GM18873 (cell line): Measurements from ENCODE around the gene SBF1.

Experiments
- ATAC-seq: cut with Tn5 transposase; IDR thresholded peaks from one replicate; pipeline ENCODE4 v1.9.1; 2021; ENCODE audit warnings: mild to moderate bottlenecking, moderate library complexity, moderate number of reproducible peaks; ENCODE audit not compliant: unreplicated experiment, low FRiP score

The SBF1 gene

DNA sequence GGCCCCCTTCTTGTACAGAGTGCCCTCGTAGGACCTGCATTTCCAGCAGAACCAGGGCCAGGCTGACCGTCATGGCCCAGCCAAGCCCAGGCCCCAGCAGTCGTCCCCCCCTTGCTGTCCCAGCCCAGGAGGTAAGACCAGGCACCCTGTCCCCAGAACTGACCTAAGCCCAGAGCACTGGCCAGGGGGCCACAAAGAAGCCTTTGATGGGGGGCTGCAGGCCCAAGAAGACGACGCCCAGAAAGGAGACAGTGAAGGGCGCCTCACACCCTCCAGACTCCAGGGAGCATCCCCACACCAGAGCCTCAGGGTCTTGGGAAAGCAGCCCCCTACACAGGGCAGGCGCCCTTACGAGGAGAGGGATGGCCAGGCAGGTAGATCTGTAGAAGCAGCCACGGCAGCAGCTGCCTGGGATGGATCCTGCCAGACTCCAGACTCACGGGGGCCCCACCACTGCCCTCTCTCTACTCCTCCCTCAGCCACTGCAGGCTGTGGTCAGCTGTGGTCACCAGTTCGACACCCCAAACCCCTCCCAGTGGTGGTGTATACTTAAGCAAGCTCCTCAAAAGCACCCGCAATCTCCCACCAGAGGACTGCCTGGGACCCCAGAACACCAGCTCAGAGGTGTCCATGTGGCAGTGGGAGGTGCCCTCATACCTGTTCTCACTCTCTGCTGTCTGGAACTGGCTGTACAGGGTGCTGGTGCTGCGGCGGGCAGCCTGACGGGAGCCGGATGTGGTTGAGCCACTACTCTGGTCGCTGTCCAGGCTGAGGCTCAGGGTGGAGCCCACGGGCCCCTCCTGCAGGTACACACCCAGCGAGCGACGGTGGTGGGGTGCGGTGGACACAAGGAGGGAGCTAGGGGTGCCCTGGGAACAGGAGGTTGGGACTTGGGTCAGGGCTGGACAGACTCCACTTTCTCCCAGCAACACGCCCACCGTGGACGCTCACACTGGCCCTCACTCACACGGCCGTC is 27.0 kb downstream of the SBF1 start:
- ATAC-seq, result no peak

DNA sequence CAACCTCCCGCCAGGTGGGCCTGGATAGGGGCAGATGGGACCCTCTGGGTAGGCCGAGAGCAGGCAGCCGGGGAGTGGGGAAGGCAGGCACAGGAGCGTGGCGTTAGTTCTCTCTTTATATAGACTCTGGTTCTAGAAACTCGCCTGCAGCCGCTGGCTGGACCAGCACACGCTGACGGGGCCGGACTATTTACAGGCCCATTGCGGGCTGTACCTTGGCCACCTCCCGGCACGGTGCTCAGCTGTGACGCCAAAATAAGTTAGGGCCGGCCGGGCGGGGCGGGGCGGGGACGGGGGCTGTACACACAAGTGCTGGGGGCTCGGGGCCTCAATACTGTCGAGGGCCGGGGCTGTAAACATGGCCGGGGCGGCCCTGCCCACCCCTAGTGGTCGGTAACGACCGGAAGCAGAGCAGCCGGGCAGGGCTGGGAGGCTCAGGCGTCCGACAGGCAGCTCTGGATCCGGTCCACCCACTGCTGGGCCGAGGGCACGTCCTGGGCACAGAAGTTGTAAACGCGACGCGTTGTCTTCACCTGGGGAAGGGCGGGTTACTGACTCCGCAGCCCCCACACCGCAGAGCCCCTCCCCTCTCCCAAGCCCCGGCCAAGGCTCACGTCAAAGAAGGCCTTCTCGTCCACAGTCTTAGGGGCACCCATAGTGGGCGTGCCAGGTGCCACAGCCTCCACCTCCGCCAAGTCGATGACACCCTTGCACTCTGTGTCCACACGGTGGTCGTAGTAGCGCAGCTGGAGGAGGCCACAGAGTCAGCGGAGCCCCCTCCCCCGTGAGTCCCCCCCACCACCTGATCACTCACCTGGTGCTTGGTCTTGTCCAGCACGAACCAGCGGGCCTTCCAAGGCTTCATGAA is 27.9 kb downstream of the SBF1 start:
- ATAC-seq, result no peak

DNA sequence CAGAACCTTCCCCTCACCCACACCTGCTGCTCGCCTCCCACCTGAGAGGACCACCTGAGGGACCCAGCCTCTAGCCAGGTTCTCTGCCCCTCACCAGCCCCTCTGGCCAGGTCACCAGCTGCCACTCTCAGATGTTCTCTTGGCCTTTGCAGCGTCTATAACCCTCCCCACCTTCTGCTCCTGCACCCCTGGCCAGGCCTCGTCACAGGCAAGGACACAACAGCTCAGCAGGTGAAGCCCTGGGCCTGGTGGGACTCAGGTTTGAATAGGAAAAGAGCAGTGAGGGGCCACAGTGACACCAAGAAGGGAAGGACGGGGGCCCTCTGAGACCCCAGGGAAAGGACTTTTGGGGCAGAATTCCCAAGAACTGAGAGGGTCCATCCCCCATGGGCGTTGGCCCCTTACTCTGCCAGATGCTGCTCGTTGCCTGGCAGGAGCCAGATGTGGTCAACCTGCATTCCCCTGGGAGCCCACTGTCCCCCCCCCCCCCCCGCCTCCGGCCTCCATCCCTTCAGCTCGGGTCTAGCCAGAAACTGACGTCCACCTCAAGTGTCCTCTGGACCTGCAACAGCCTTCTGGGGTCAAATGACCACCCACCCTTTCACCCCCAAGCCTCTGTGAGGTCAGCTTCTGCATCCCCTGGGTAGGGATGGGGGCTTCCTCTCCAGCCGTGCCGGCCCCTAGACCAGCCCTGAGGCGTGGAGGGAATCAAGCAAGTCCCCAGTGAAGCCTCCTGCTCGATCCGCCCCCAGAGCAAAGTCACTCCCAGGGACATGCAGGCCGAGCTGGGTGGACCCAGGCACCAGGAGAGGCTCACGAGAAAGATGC is 28.7 kb downstream of the SBF1 start:
- no peak for ATAC-seq

DNA sequence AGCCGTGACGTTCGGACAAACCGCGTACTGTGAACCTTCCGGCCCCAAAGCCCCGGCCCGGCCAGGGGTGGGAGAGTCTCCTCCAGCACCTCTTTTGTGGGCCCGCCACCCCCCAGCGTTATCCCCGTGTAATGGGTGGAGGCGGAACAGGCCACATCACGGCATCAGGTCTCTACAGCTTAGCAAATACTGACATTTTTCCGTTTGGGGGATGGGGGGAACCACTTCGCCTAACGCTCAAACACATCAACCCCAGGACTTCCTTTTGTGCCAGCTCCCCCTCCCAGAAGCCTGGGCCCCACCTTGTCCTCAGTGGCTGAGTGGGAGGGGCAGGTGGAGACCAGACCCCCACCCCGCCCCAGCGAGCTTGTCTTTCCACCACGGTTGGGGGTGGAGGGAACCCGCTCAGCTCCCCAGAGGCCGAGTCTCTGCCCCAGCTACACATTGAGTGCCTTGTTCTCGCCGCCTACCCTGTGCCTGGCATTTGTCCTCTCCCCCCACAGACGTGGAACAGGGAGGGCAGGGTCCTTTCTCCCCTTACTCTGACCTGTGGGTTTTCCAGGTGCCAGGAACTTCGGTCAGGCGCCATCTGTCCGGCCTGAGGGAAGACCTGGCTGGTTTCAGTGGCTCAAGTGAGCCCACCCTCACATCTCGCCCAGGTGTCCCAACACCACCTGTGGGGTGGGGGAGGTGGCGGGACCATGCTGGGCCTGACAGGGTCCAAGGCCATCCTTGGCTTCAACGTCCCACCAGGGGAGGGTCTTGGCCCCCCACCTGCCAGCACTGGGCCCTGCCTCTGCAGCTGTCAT is 29.6 kb downstream of the SBF1 start:
- ATAC-seq, result no peak

DNA sequence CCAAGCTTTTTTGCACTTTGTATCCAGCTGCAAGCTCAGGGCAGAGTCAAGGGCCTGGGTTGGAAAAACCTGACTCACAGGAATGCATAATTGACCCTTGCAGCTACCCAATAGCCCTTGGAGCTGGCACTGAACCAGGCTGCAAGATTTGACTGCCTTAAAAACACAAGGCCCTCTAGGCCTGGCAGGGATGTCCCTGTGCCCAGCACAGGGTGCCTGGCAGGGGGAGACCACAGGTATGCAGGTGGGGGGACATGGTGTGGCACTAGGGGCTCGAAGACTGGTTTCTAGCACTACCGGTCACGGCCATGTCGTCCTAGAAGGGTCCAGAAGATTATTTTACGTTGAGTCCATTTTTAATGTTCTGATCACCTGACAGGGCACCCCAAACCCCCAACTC is 30.2 kb downstream of the SBF1 start:
- no peak for ATAC-seq

DNA sequence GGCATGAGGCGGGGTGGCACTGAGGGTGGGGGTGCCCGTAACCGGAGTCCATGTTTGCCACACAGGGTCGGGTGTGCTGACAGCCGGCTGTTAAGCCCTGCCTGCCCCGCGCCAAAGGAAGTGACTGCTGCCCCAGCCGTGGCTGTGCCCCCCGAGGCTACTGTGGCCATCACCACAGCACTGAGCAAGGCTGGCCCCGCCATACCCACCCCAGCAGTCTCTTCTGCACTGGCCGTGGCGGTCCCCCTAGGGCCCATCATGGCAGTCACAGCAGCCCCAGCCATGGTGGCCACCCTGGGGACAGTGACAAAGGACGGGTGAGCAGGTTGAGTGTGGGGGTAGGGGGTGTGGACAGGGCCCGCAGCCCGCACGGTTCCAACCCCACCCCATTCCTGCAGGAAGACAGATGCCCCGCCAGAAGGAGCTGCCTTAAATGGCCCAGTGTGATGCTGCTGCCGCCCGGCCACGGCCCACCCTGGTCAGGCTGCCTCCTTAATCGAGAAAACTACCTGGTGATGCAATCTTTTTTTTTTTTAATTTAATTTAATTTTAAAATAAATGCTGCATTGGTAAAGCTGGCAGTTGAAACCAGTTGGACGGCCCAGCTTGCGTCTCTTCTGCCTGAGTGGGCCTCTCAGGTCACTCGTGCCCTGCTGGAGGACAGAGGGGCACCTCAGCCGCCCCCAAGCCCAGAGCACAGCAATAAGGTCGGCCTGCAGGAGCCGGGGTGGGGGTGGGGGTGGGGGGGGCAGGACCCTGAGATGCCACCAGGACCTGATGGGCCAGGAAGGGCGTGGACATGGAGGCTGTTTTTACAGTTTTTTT is 30.8 kb downstream of the SBF1 start:
- ATAC-seq, result no peak

DNA sequence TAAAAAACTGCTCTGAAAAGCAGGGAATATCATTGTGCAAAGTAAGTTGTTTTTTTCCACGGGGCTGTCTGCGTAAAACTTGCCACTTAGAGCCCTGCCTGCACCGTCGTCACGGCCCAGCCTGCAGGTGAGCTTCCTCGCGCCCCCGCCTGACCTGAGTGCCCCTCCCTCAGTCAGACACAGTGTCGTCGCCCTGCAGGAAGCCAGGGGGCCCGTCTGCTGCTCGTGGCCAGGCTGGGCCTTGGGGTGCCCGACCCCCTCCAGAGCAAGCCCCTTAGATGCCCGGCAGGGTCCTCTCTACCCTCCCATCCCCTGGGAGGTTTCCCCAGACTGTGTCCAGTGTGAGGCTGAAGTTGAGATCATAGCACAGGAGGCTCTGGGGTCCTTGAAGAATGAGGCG is 31.6 kb downstream of the SBF1 start:
- no peak for ATAC-seq

DNA sequence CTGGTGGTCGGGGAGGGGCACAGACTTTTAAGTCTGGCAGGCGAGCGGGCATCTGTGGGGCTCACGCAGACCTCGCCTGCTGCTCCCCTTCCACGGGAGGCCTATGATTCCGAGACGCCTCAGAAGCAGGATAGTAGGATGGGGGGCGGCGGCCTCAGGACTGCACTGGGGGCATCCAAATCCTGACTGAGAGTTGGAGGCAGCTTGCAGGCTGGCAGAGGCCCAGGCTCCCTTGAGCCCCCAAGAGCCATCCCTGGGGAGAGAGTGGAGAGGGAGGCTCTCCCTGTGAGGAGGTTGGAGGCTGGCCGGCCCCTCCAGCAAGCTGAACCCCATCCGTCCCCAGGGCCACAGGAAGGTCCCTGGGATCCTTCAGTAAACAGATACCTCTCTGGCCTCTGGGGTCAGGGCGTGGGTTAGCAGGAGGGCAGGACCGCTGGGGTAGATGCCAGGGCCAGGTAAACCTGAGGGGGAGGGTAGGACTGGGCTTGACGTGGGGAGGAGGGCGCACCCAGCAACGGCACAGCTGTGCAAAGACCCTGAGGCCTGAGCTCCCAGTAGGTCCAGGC is 33.3 kb downstream of the SBF1 start:
- no peak for ATAC-seq

DNA sequence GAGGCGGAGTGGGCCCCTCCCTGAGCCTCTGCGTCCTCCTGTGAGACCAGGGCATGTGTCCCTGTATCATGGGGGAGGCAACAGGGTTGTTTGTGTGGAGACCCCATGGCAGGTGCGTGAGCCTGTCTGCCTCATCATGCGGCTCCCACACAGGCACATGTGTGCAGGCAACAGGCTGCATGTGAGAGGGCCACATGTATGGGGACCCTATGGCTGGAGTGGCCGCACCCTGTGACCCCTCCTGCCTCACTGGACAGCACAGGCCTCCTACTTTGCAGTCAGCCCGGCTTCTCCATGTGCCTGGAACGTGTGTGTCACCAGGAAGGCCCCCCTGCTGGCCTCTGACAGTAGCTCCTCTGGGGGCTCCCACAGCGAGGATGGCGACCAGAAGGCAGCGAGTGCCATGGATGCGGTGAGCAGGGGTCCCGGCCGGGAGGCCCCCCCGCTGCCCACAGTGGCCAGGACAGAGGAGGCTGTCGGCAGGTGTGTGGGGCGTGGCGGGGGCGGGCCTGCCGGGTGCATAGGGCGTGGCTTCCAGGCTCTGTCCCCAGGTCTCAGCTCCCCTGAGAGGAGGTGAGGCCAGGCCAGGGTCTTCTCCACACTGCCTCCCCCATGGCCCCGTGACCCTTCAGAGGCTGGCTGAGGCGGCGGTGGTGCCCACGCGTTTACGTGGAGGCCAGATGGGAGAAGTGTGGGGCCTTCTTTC is 34.1 kb downstream of the SBF1 start:
- ATAC-seq, result no peak

DNA sequence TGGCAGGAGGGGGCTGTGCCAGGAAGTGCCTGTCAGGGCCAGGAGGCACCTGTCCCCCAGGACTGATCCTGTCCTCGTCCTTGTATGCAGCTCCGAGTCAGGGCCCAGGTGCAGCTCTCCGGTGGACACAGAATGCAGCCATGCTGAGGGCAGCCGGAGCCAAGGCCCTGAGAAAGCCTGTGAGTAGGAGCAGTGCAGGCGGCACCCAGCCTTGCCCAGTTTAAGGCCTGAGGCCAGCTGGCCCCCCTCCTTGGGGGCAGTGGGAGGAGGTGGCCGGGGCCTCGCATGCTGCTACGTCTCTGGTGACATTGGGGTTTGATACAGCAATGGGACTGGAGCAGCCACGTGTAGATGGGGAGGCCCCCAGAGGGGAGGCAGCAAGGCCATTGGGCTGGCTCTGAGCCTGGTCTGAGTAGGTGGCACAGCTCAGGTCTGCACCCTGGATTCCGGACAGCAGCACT is 34.9 kb downstream of the SBF1 start:
- ATAC-seq, result no peak

DNA sequence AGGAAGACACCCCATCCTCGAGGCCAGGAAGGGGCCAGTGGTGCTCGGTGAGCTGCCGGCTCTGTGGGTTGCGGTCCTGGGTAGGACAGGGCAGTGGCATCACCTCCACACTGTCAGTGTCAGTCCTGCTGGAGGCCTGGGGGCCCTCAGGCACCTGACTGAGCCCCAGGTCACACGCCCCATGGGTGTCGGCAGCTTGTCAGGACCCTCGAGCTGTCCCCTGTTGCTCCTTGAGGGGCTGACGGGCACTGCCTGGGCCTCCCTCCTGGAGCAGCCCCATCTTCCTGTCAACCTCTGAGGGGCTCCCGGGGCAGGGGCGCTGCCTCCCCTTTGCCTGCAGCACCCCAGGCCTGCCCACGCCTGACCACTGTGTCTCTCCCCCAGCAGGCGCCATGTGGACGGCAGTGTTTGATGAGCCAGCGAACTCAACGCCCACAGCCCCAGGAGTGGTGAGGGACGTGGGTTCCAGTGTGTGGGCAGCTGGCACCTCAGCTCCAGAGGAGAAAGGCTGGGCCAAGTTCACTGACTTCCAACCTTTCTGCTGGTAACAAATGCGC is 35.4 kb downstream of the SBF1 start:
- ATAC-seq, result no peak

DNA sequence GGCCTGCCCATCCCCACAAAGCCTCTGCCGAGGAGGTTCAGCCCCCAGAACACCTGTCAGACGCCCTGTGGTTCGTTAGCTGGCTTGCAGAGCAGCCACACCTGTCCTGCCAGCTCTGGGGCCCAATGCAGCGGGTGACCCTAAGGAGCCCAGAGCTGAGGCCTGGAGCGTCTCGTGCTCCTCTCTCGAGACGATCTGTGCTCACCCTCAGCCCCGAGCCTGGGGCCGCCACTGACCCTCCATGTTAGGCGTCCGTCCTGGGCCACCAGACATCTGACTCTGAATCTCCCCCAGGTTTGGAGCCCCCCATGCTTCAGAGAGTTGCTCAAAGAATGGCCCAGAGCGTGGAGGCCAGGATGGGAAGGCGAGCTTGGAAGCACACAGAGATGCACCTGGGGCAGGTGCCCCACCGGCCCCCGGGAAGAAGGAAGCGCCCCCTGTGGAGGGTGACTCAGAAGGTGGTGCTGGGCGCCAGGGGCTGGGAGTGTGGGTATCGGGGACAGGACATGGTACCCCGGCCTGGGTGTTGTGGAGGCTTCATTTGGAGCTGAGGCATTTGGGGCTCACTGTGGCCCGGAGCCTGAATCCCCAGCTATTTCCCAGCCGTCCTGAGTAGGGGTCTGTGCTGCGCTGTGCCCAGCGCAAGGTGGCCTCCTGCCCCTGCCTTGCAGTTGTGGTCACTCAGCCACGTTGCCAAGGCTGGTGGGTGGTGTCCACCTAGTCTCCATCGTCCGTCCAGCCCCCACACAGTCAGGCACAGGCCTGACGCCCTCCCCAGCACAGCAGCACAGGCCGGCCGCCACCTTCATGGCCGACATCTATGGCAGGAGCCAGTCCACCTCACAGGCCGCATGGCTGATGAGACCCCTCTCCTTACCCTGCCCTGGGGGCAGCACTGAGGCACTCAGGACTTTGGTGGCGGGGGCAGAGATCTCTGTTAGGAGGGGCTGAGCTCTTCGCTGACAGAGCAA is 36.2 kb downstream of the SBF1 start:
- no peak for ATAC-seq

DNA sequence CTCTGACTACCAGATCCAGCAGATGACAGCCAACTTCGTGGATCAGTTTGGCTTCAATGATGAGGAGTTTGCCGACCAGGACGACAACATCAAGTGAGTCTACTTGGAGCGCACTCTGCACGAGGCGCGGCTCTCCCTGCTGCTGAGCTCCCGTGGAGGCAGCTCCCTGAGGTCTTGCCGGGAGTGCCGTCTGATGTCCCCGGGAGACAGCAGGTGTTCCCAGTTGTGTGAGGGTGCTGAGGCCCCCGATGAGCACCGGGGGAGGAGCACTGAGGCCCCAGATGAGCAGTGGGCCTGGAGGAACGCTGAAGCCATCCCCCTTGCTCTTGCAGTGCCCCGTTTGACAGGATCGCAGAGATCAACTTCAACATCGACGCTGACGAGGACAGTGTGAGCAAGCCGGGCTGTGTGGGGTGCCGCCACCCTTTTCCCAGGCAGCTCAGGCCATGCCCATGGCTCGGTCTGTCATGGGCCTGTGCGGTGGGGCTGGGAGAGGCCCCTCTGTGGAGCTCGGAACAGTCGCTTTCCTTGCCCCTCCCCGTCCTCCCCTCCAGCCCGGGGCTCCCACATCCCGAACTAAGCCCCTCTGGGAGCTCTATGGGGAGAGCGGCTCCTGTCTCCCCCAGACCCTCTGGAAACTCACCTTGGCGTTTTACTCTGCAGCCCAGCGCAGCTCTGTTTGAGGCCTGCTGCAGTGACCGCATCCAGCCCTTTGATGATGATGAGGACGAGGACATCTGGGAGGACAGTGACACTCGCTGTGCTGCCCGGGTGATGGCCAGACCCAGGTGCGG is 37.1 kb downstream of the SBF1 start:
- no peak for ATAC-seq

DNA sequence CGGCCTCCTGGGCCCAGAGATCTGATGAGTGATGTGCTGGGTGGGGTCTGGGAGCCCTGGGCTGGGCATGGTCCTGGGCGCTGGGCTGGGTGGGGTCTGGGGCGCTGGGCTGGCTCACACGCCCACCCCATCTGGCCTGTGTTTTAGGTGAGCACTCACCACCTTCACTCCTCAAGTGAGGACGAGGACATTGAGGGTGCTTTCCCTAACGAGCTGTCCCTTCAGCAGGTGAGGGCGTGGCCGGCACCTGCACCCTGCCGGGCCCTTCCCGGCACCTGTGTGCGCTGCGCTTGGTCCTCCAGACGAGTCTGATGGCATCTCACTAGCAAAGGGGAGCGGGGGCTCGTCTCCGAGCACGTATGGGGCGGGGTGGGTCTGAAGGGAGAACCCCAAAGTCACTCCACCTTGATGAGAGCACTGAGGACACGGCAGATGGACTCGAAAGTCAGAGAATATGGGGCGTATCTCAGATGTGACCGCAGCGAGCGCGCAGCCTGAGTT is 37.9 kb downstream of the SBF1 start:
- ATAC-seq, result no peak

DNA sequence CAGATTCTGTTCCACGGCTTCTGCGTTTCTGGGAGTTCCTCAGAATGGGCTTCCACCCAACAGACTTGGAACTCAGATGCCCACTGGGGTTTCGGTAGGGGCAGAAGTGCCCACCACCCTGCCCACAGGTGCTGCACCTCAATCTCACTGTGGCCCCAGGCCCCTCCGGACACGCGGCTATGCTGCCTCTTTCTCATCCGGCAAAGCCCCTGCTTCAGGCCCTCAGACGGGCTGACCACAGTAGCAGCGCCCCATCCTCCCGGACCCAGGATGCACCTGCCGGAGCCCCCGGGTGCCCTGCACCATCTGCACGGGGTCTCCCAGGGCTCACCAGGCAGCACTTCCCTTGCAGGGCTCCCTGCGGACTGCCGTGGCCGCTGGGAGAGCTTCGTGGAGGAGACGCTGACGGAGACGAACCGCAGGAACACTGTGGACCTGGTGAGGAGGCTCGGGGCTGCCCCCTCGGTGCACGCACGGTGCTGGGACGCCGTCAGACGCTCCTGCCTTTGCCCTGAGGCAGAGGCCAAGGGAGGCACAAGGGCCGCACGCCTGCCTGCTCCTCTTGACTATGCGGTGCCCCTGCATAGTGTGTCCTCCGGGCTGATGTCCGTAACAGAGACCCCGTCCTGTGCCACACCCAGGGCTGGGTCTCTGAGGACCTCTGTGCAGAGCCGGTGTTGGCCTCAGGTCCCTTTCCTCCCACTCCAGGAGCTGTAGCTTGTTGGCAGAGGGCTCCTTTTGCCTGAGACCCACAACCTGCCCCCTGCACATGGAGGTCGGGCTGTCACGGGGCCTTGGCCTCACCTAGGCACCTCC is 38.6 kb downstream of the SBF1 start:
- ATAC-seq, result no peak
